Measurements from ENCODE around the gene RNF121.

DNA sequence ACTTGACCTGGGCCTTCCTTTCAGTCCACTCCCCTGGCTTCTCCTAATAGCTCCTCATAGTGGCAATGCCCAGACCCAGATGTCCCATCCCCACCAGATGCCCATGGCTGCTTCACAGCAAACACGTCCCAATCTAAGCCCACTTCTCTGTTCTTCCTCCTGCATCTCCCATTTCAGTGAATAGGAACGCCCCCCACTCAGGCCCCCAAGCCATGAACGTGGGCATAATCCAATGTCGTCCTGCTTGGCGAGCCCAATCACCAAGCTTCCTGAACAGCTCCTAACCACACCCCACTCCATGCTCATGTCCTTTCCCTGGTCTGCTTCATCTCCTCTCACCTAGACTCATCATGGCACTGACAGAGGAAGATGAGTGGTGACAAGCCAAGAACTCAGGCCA lies 78.7 kb downstream of the RNF121 start:
- TF ChIP-seq, protein P1, sequence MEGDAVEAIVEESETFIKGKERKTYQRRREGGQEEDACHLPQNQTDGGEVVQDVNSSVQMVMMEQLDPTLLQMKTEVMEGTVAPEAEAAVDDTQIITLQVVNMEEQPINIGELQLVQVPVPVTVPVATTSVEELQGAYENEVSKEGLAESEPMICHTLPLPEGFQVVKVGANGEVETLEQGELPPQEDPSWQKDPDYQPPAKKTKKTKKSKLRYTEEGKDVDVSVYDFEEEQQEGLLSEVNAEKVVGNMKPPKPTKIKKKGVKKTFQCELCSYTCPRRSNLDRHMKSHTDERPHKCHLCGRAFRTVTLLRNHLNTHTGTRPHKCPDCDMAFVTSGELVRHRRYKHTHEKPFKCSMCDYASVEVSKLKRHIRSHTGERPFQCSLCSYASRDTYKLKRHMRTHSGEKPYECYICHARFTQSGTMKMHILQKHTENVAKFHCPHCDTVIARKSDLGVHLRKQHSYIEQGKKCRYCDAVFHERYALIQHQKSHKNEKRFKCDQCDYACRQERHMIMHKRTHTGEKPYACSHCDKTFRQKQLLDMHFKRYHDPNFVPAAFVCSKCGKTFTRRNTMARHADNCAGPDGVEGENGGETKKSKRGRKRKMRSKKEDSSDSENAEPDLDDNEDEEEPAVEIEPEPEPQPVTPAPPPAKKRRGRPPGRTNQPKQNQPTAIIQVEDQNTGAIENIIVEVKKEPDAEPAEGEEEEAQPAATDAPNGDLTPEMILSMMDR (conservative IDR thresholded peaks at IDR 0.05 in 1 of 2, IDR thresholded peaks at IDR 0.05 in 1 of 2; ENCODE audit: low read depth in 1 of 2, low read length in 2 of 2) = no peak
- TF ChIP-seq EZH2 (IDR thresholded peaks at IDR 0.05; ENCODE audit: low read length, missing control alignments) = no peak

Measured in fibroblast of lung (primary cell).